GM12878 (cell line): ENCODE results near the gene LRP1B.

ENCODE experiments used
- MXI1 ChIP-seq: fragments of 150-350 bp; IDR thresholded peaks from 2 replicates; pipeline ENCODE4 v1.6.1; 2011; ENCODE audit warnings: low read depth, mild to moderate bottlenecking, inconsistent platforms, low read length, improper control_type of control experiment
- RCOR1 ChIP-seq: conservative IDR thresholded peaks from 2 replicates; pipeline ENCODE4 v1.6.1; 2012; ENCODE audit warnings: low read depth, low read length, improper control_type of control experiment
- YY1 ChIP-seq: IDR thresholded peaks from 2 replicates; pipeline ENCODE4 v1.6.1; 2011; ENCODE audit warnings: low read depth, mild to moderate bottlenecking, low read length

GRCh38 chr2:140869107-140869506 lies 1261.7 kb downstream of the LRP1B start:
- TF ChIP-seq RCOR1 (no peak), MXI1 (no peak), YY1 (no peak)
